Right lung (tissue), 5 donors: Measurements from ENCODE around the gene CALB2. TPM values are rescaled to one million over a fixed set of nuclear protein-coding genes. Genes with fewer than 3 reads are reported as not detected.

Source experiments
- DNase-seq, 2 donors: peaks; one replicate each; pipeline ENCODE4 v3.0.0-alpha.2; 2013
- polyA plus RNA-seq, 5 donors: library from polyadenylated mRNA; unstranded; fragments of 120-200 nt; gene quantifications; one replicate each; pipeline versions ENCODE4 v1.2.1 to v1.2.3, GENCODE V29; 2013; ENCODE audit warnings: inconsistent platforms in 1 of 5, low replicate concordance in 1 of 5; ENCODE audit not compliant: insufficient read length in 5 of 5, insufficient read depth in 1 of 5

Gene CALB2
- polyA plus RNA-seq, 5 donors: not detected

GRCh38 chr16:71426069-71426879 is 67.8 kb downstream of the CALB2 start:
- DNase-seq: peak in 1 of 2 donors; percentile 8

DNA sequence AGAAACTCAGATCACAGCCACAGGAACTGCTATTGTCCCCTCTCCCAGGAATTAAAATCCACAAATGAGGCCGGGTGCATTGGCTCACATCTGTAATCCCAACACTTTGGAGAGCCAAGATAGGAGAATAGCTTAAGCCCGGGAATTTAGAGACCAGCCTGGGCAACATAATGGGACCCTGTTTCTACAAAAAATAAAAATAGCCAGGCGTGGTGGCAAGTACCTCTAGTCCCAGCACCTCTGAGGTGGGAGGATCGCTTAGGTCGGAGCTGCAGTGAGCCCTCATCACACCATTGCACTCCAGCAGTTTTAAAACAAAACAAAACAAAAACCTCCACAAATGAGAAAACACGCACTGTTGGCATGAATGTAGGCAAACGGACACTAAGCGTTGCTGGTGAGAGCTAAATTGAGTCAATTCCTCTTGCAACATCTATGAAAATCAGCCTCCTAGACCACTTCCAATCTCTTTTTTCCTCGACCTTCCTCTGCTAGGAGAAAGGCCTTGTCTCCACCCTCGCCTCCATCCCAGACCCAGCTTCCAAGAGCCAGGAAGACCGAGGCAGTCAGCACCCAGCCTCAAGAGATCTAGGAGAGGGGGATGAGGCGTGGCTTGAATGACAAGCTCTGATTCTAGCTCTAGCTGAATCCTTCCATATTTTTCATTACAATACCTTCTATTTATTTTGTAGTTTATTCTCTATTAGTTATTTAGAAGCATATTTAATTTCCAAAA is 68.5 kb downstream of the CALB2 start:
- no peak for DNase-seq

GRCh38 chr16:71428385-71428784 is 69.9 kb downstream of the CALB2 start:
- DNase-seq: no peak

GRCh38 chr16:71428883-71429282 is 70.4 kb downstream of the CALB2 start:
- no peak for DNase-seq

DNA sequence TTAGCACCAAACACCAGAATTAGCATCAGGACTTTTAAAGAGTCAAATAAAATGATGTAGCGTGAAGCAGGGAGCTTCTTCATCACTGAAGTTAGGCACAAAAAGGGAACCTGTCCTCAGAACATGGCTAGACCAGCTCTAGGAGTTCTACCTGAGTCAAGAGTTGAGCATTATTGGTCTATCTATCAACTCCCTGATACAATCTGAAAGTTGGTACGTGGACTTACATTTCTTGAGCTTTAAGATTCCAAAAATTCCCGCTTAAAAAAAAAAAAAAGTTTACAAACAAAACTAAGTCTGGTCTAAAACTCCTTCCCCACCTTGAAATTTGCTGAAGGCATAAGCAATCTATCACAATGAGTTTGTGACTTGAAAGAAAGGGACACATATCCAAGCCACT is 71.1 kb downstream of the CALB2 start:
- no peak for DNase-seq

- no peak for DNase-seq
Measured at GRCh38 chr16:71430744-71431143, 72.2 kb downstream of the CALB2 start.

- DNase-seq: no peak
Measured at GRCh38 chr16:71431176-71431575, 72.7 kb downstream of the CALB2 start.

DNA sequence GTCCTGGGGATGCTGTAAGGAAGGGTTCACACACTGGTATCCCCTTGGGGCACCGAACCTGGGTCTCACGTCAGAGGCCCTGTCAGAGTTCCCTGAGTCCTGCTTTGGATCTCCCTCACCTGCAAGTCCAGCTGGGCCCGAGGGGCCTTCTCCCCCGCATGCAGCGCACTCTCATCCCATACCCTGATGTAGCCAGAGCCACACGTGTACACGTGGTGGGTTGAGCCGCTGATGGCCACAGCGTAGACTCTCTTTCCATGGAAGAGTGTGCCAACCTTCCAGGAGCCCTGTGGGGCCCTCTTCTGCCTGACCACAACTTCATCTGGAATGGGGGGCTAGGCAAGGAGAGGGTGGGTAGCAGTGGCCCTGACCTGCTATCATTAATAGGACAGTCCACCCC is 73.5 kb downstream of the CALB2 start:
- no peak for DNase-seq

- no peak for DNase-seq
Measured at GRCh38 chr16:71432906-71433305, 74.4 kb downstream of the CALB2 start.

DNA sequence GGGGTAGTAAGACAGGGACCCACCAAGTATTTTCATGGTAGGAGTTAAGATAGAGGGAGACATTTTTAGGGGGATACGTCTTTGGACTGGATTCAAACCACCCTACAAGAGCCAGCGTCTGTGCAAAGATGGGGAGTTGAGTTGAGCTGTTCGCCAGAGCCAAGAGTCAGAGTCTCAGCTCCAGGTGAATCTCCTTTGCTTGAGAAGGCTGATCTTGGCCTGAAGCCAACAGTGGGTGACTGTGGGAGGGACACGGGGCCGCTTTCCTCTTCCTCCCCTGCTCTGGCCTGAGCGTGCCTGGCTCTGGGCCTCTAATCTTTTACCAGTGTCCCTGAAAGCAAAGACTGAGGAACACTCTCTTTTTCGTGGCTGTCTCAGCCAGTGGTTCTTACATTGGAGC is 78.0 kb downstream of the CALB2 start:
- no peak for DNase-seq

DNA sequence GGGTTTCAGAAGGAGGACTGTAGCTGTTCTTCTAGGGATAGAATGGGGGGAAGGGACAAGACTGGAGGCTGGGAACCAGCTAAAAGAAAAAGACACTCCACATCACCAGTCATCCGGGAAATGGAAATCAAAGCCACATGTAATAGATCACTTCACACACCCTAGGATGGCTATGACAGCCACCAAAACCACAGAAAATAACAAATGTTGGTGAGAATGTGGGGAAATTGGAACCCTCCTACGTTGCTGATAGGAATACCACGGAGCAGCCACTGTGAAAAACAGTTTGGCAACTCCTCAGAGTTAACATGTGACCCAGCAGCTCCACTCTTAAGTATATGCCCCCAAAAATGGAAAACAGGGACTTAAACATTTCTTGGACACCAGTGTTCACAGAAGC is 81.0 kb downstream of the CALB2 start:
- DNase-seq: no peak

Other genes starting within 250 kb of the CALB2 start
- gene HYDIN, start 128.0 kb upstream of the CALB2 start, polyA plus RNA-seq: 10 to 100 TPM in 4 of 5 donors, 1 to 10 TPM in 1; 6.8 to 14.6 (median 14.0) TPM
- 10 to 100 TPM; 33.6 to 58.3 (median 43.4) TPM for gene CMTR2, start 69.3 kb upstream of the CALB2 start, polyA plus RNA-seq
- gene TLE7, start 83.3 kb downstream of the CALB2 start, polyA plus RNA-seq: not detected
- 10 to 100 TPM; 15.4 to 21.3 (median 18.5) TPM for gene ZNF23, start 103.5 kb downstream of the CALB2 start, polyA plus RNA-seq
- gene ZNF19, start 130.6 kb downstream of the CALB2 start, polyA plus RNA-seq: 10 to 100 TPM in 4 of 5 donors, 1 to 10 TPM in 1; 8.3 to 13.5 (median 10.2) TPM
- under 1 TPM in 4 of 5 donors, not detected in 1; 0.05 to 0.15 (median 0.09) TPM for gene CHST4, start 167.7 kb downstream of the CALB2 start, polyA plus RNA-seq
- under 1 TPM; 0.04 to 0.17 (median 0.12) TPM for gene TAT, start 218.4 kb downstream of the CALB2 start, polyA plus RNA-seq